Esophagus (tissue), 2 donors: ENCODE results near the gene DPP6. TPM values are rescaled to one million over a fixed set of nuclear protein-coding genes. Genes with fewer than 3 reads are reported as not detected.
"Not testable (repeated sequence)": the region's sequence is repeated elsewhere in the genome, so short reads cannot be mapped to it uniquely, and the experiment has no call there.

Experiments used
- H3K27ac ChIP-seq, 2 donors: one replicate each; pipeline ENCODE4 v1.5.1; 2013; ENCODE audit warnings: low read depth in 2 of 2, mild to moderate bottlenecking in 2 of 2, inconsistent platforms in 1 of 2, low read length in 1 of 2, moderate library complexity in 1 of 2
- H3K27me3 ChIP-seq, 2 donors: one replicate each; pipeline ENCODE4 v1.6.1; 2013; ENCODE audit warnings: low read length in 2 of 2, control low read depth in 1 of 2, mild to moderate bottlenecking in 1 of 2; ENCODE audit not compliant: insufficient read depth in 2 of 2, control insufficient read depth in 1 of 2
- H3K36me3 ChIP-seq, 2 donors: one replicate each; pipeline ENCODE4 v1.6.1; 2013; ENCODE audit warnings: low read length in 1 of 2; ENCODE audit not compliant: control insufficient read depth in 2 of 2, insufficient read depth in 2 of 2
- H3K4me1 ChIP-seq, 2 donors: one replicate each; pipeline ENCODE4 v1.6.1; 2013; ENCODE audit warnings: low read length in 1 of 2; ENCODE audit not compliant: control insufficient read depth in 2 of 2, insufficient read depth in 2 of 2
- H3K4me3 ChIP-seq, 2 donors: one replicate each; pipeline ENCODE4 v1.5.1; 2013; ENCODE audit warnings: low read length in 2 of 2, mild to moderate bottlenecking in 2 of 2, low read depth in 1 of 2, moderate library complexity in 1 of 2
- H3K9me3 ChIP-seq, 2 donors: one replicate each; pipeline ENCODE4 v1.6.1; 2013; ENCODE audit warnings: mild to moderate bottlenecking in 2 of 2, low read depth in 1 of 2, low read length in 1 of 2, moderate library complexity in 1 of 2; ENCODE audit not compliant: control insufficient read depth in 2 of 2, insufficient read depth in 1 of 2
- WGBS, 2 donors: extraction: QIAGEN DNeasy Blood & Tissue Kit; methylation state at CpG; one replicate each; pipeline ENCODE4 v1.1.7; 2013; 5-methylcytosine and 5-hydroxymethylcytosine counted together
- polyA plus RNA-seq, 2 donors: library from polyadenylated mRNA; stranded (reverse); fragments of 200-250 nt; gene quantifications; one replicate each; pipeline ENCODE4 v1.2.3, GENCODE V29; 2013
- donor health status: healthy with polysubstance abuse.
- donor health status: Bipolar disorder and iron deficiency.

DPP6 gene
- polyA plus RNA-seq, 2 donors = 0.24 to 0.60 TPM

DNA sequence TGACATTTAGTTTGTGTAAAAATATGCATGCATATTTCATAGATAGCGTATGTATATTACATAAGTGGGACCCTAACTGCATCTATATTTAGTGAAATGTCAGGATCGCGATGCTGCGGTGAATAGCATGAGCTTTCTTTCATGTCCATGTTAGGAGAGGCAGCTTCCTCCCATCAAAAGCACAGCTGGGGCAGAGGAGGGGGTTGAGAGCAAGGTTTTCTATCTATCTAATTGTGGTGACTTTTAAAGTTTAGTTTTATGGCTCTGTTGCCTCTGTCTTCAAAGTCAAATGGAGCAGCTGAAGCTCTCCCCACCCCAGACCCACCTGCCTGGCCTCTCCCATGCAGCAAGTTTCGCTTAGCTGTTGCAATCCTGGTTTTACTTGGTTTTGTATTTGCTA is 1.8 kb upstream of the DPP6 start:
- not testable (repeated sequence) for H3K9me3 ChIP-seq, H3K4me1 ChIP-seq, H3K4me3 ChIP-seq, H3K27me3 ChIP-seq, H3K27ac ChIP-seq, H3K36me3 ChIP-seq
- 81 to 91% methylated on average over 2 to 5 of the region's 5 CpGs for WGBS, 2 donors

DNA sequence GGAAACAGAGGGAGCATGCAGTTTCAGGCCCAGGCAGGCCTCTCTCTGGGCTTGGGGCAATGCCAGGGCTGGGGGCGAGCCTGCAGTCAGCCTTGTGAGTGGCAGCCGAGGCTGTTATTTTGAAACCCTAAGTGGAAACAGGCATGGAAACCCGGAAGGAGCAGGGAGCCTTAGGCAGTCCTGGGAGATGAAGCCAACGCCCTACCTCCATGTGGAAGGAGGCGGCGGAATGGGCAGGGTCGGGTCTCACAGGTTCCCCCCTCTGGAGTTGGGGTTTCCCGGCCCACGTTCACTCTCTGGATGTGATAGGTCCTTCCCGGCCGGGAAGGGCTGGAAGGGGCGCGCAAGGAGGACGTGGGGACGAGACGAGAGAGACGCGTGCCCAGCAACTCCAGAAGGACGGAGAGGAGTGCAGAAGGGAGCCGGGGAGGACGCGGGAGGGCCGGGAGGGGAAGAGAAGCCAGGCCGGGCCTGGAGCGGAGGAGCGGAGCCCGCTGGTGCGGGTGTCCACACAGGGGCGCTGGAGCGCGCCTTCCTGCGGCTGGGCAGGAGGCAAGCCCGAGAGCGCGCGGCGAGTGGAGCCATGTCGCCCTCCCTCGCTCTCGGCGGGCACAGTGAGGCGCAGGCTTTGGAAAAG is 1.1 kb upstream of the DPP6 start:
- H3K4me3 ChIP-seq, H3K9me3 ChIP-seq, H3K27ac ChIP-seq, H3K4me1 ChIP-seq, H3K27me3 ChIP-seq, H3K36me3 ChIP-seq: not testable (repeated sequence)
- WGBS, 2 donors = 8 to 21% methylated on average over 7 to 25 of the region's 42 CpGs

DNA sequence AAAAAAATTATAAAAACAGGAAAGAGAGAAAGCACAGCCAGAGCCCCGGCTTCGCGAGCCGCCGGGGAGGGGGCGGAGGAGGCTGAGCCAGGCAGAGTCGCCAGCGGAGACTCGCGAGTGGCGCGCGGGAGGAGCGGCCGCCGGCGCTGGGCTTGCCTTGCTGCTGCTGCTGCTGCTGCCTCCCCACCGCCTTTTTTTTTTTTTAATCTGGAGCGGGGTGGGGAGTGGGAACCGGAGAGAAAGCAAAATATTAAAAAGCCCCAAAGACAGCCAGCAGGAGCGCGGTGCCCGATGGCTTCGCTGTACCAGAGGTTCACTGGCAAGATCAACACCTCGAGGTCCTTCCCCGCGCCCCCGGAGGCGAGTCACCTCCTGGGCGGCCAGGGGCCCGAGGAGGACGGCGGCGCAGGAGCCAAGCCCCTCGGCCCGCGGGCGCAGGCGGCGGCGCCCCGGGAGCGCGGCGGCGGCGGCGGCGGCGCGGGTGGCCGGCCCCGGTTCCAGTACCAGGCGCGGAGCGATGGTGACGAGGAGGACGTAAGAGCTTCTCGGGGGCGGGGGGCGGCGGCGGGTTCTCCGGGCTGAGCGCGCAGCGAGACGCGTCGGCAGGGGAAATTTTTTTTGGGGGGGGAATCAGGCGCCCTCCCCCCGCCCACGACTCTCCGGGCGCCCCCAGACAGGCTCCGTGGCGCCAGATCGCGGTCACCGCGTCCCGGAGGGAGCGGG is 493 bp downstream of the DPP6 start:
- WGBS, 2 donors = 3 to 7% methylated on average over 49 to 82 of the region's 83 CpGs

DNA sequence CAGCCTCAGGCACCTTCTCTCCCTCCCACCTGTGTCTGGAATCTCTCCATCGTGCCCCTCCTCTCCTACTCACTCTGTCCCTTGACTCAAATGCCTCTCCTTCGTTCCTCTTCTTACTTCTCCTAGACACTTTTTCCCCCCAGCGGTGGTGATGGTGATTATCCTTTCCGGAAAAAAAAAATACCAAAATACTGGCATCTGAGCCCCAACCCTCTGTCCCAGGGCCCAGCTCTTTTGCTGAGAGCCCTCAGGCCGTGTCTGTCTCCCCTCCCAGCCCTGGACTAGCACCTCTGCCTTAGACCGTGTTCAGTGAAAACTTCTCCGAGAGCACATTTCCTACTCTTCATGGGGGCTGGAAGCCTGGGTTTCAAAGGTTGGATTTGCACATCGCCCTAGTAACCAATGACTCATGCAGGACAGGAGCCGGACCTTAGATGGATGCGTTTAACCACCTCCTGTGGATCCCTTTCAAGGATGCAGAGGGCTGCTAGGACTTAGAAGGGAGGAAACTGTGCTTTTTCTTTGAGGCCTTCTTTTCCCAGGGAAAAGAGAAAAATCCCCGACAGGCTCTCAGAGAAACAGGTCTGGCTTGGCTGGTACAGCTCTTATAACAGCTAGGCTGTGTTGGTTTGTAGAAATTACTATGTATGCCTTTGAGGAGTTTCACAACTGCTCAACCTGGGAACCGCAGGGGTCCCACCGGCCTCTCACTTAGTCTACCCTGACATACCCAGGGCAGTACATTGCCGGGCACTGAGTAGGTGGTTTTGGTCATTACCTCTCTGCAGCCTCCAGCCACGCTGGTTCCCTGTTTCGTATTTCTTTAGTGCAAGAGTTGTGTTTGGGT is 1.5 kb downstream of the DPP6 start:
- H3K9me3 ChIP-seq, H3K4me3 ChIP-seq, H3K27me3 ChIP-seq, H3K36me3 ChIP-seq, H3K4me1 ChIP-seq, H3K27ac ChIP-seq: not testable (repeated sequence)
- WGBS, 2 donors = 36 to 39% methylated on average over 8 to 10 of the region's 16 CpGs

More for the DNA sequence above, 493 bp downstream of the DPP6 start:
- not testable (repeated sequence) for H3K27me3 ChIP-seq, H3K9me3 ChIP-seq, H3K27ac ChIP-seq, H3K4me3 ChIP-seq, H3K4me1 ChIP-seq, H3K36me3 ChIP-seq

DNA sequence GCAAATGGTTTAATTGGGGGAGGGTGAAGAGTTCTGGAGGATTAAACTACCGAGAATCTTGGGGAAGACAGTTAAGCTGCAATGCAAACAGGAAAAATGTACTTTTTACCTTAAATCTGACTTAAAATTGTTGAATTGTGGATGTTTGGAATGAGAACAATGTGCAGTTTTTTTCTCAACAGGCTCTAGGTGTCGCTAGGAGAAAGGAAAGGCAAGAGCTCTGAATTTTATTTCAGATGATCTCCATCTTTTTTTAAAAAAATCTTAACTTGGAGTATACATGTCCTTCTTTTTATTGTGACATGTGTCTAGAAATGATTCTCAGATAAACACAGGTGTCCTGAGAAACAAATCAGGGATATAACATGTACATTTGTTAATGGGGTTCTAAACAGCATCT is 2.5 kb downstream of the DPP6 start:
- H3K27ac ChIP-seq, H3K36me3 ChIP-seq, H3K4me1 ChIP-seq, H3K9me3 ChIP-seq, H3K4me3 ChIP-seq, H3K27me3 ChIP-seq: not testable (repeated sequence)
- WGBS, 2 donors = 0 to 9% methylated on average over 1 of the region's 2 CpGs

DNA sequence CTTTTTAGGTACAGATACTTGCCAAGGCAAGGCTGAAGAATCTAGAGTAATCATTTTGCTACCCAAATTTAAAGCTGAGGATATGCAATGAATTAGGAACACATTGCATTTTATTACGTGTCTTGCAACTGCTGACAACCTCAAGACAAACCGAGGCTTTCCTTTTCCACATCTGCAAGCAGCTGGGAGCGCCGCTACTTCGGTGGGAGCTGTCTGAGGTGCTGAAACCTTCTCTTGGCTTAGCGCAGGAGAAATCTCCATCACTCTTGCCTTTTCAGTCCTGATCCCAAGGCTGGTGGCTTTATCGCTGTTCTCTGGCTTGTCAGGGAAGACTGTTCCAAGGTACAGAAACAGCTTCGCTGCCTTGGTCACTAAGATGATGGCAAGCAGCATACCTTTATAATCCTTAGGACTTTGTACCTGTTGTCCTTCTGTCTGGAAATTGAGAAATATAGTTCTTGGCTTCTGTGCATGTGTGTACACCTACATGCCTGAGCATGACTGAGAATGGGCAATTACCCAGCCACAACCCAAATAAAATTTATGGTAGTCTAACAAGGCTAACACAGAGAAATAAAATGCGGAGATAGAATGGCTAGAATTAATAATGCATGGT is 3.4 kb downstream of the DPP6 start:
- H3K4me3 ChIP-seq, H3K27me3 ChIP-seq, H3K4me1 ChIP-seq, H3K9me3 ChIP-seq, H3K27ac ChIP-seq, H3K36me3 ChIP-seq: not testable (repeated sequence)
- WGBS, 2 donors = 11 to 15% methylated on average over 9 of the region's 9 CpGs

DNA sequence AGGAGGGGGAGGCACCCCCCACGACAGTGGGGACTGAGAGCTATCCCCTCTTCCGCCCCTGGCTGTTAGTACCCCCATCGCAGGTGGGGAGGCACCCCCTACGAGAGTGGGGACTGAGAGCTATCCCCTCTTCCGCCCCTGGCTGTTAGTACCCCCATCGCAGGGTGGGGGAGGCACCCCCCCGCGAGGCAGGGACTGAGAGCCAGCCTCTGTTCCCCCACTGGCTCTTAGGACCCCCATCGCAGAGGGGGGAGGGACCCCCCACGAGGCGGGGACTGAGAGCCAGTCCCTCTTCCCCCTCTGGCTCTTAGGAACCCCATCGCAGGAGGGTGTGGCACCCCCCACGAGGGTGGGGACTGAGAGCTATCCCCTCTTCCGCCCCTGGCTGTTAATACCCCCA is 6.6 kb downstream of the DPP6 start:
- not testable (repeated sequence) for H3K4me3 ChIP-seq, H3K27me3 ChIP-seq, H3K4me1 ChIP-seq, H3K27ac ChIP-seq, H3K9me3 ChIP-seq, H3K36me3 ChIP-seq
- WGBS, 2 donors = 87 to 90% methylated on average over 14 of the region's 14 CpGs

DNA sequence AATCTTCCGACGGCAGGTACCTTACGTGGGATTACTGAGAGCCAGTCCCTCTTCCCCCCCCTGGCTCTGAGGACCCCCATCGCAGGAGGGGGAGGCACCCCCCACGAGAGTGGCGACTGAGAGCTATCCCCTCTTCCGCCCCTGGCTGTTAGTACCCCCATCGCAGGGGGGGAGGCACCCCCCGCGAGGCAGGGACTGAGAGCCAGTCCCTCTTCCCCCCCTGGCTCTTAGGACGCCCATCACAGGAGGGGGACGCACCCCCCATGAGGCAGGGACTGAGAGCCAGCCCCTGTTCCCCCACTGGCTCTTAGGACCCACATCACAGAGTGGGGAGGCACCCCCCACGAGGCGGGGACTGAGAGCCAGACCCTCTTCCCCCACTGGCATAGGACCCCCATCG is 8.4 kb downstream of the DPP6 start:
- not testable (repeated sequence) for H3K4me3 ChIP-seq, H3K27me3 ChIP-seq, H3K27ac ChIP-seq, H3K36me3 ChIP-seq, H3K9me3 ChIP-seq, H3K4me1 ChIP-seq
- 87 to 88% methylated on average over 10 to 15 of the region's 15 CpGs for WGBS, 2 donors

DNA sequence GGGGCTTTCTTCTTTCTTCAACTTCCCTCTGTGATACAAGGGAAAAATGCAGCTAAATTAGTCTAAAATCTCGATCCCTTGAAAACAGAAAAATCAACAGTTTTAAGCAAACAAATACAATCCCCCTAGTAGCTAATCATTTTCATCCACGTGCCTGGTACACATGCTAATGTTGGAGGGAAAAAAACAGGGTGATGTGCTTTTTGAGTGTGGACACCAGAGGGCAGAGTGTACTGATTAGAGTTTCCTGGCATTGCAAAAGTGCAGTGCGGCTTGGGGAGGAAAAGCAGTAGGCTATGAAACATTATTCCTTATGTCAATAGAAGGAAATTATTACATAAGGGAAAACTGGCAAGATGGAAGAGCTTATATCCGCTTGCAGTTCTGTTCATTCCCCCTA is 19.6 kb downstream of the DPP6 start:
- H3K9me3 ChIP-seq, H3K4me1 ChIP-seq, H3K27me3 ChIP-seq, H3K27ac ChIP-seq, H3K36me3 ChIP-seq, H3K4me3 ChIP-seq: not testable (repeated sequence)
- 14% methylated on average over 4 of the region's 4 CpGs for WGBS, 2 donors
